ENCODE measurements around the gene CYP27B1.

The CYP27B1 gene

GRCh38 chr12:57795354-57795753 lies 28.5 kb upstream of the CYP27B1 start:
- ChIA-PET POLR2A (no interaction called here), CTCF (interaction anchor here (6.7 kb wide), 1 partner anchor 14 kb away, joined by 53 read pairs; the partner anchor contains the start of gene TSFM)
- DNase-seq (ENCODE audit: extremely low spot score) = no peak
- TF ChIP-seq, protein P1, sequence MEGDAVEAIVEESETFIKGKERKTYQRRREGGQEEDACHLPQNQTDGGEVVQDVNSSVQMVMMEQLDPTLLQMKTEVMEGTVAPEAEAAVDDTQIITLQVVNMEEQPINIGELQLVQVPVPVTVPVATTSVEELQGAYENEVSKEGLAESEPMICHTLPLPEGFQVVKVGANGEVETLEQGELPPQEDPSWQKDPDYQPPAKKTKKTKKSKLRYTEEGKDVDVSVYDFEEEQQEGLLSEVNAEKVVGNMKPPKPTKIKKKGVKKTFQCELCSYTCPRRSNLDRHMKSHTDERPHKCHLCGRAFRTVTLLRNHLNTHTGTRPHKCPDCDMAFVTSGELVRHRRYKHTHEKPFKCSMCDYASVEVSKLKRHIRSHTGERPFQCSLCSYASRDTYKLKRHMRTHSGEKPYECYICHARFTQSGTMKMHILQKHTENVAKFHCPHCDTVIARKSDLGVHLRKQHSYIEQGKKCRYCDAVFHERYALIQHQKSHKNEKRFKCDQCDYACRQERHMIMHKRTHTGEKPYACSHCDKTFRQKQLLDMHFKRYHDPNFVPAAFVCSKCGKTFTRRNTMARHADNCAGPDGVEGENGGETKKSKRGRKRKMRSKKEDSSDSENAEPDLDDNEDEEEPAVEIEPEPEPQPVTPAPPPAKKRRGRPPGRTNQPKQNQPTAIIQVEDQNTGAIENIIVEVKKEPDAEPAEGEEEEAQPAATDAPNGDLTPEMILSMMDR (IDR thresholded peaks at IDR 0.05; ENCODE audit: control extremely low read depth, extremely low read depth, low read depth, missing control alignments) = no peak

- TF ChIP-seq, protein P1 (IDR thresholded peaks at IDR 0.05; ENCODE audit: control extremely low read depth, extremely low read depth, low read depth, missing control alignments) = no peak
- no peak for DNase-seq (ENCODE audit: extremely low spot score)
- ChIA-PET CTCF (interaction anchor here (0.9 to 6.7 kb wide), 7 partner anchors 9 to 112 kb away, joined by 3 to 53 read pairs (median 3); partner anchors contain the start of gene TSFM), POLR2A (no interaction called here)
Observed at GRCh38 chr12:57793920-57794319, 27.0 kb upstream of the CYP27B1 start.

GRCh38 chr12:57783861-57784260 lies 17.0 kb upstream of the CYP27B1 start:
- ChIA-PET POLR2A (no interaction called here), CTCF (interaction anchor here (0.9 to 11.8 kb wide), 9 partner anchors 10 to 144 kb away, joined by 3 to 85 read pairs (median 11); partner anchors contain the start of genes EEF1AKMT3 and METTL1)
- TF ChIP-seq, protein P1 (IDR thresholded peaks at IDR 0.05; ENCODE audit: control extremely low read depth, extremely low read depth, low read depth, missing control alignments) = no peak

GRCh38 chr12:57783466-57783801 lies 16.6 kb upstream of the CYP27B1 start:
- ChIA-PET CTCF (interaction anchor here (0.8 to 11.8 kb wide), 23 partner anchors 10 to 328 kb away, joined by 3 to 85 read pairs (median 6); partner anchors contain the start of genes ATP23, CYP27B1, EEF1AKMT3 and METTL1), POLR2A (no interaction called here)
- TF ChIP-seq, protein P1 (IDR thresholded peaks at IDR 0.05; ENCODE audit: control extremely low read depth, extremely low read depth, low read depth, missing control alignments) = no peak
- DNase-seq (ENCODE audit: extremely low spot score) = no peak

More at GRCh38 chr12:57783861-57784260, 17.0 kb upstream of the CYP27B1 start:
- no peak for DNase-seq (ENCODE audit: extremely low spot score)

DNA sequence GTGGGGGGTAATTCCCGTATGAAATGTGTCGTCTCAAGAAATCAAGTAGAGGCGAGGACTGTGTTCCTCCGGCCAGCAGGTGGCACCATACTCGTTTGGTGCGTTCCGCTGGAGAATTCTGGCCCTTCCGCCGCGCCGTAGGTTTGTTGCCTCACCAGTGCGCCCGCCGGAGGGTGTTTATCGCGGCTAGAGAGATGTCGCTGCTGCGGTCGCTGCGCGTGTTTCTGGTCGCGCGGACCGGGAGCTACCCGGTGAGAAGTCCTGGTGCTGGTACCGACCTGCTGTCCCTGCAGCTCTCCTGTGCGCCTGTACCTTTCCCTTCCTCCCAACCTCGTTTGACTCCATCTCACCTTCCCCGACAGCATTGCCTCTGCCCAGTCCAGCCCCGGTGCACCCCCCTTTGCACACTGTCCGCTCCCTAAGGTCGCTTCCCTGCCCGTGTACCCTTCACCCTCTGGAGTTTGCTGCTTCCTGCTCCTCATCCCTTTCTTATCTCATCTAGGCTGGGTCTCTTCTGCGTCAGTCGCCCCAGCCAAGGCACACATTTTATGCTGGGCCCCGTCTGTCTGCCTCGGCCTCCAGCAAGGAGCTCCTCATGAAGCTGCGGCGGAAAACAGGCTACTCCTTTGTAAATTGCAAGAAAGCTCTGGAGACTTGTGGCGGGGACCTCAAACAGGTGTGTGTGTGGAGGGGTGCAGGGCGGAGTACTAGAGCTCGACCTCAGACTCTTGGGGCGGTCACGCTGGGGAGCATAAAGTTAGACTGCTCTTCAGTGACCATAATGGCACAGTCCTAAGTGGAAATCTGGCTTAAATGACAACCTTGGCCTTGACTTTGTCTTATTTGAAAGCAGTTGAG lies 16.0 kb upstream of the CYP27B1 start, which contains the start of gene TSFM:
TSFM (plus strand) TSS at position 180 of the 858 bp plus-strand sequence; CDS start at position 195, 15 bp downstream.
- TF ChIP-seq, protein P1 (IDR thresholded peaks at IDR 0.05; ENCODE audit: control extremely low read depth, extremely low read depth, low read depth, missing control alignments) = peak; percentile 94
- CTCF ChIA-PET = interaction anchor here (0.6 to 11.8 kb wide), 27 partner anchors 9 to 327 kb away, joined by 3 to 85 read pairs (median 5); partner anchors contain the start of genes ATP23, CYP27B1, EEF1AKMT3 and METTL1
- POLR2A ChIA-PET = interaction anchor here (1.0 kb wide), 1 partner anchor 11 kb away, joined by 3 read pairs; the partner anchor contains the start of genes EEF1AKMT3 and METTL1
- DNase-seq (ENCODE audit: extremely low spot score) = peak; percentile 90

- POLR2A ChIA-PET = interaction anchor here (1.0 kb wide), 1 partner anchor 10 kb away, joined by 3 read pairs; the partner anchor contains the start of genes EEF1AKMT3 and METTL1
- TF ChIP-seq, protein P1 (IDR thresholded peaks at IDR 0.05; ENCODE audit: control extremely low read depth, extremely low read depth, low read depth, missing control alignments) = no peak
- no peak for DNase-seq (ENCODE audit: extremely low spot score)
- CTCF ChIA-PET = interaction anchor here (1.2 to 11.8 kb wide), 12 partner anchors 9 to 123 kb away, joined by 3 to 85 read pairs (median 10); partner anchors contain the start of genes EEF1AKMT3 and METTL1
Observed at GRCh38 chr12:57782243-57782607, 15.3 kb upstream of the CYP27B1 start.
